Astrocyte (in vitro differentiated cells and primary cell): ENCODE measurements around the gene CPT2. TPM values are rescaled to one million over a fixed set of nuclear protein-coding genes. Genes with fewer than 3 reads are reported as not detected.

Experiments
- DNase-seq: peaks from one replicate; pipeline ENCODE4 v3.0.0-alpha.2; 2010; ENCODE audit warnings: low read depth
- FAIRE-seq: peaks from 2 replicates; lab custom pipeline; 2011; peaks lifted over from hg19 to GRCh38; lab: Jason Lieb, UNC
- H2AFZ ChIP-seq: 2 replicates; pipeline ENCODE4 v1.6.0; 2012; ENCODE audit warnings: low read depth, low read length, inconsistent platforms
- H3K27ac ChIP-seq: 2 replicates; pipeline ENCODE4 v1.5.1; 2011; ENCODE audit warnings: low read depth, low read length, inconsistent platforms
- H3K27me3 ChIP-seq: 2 replicates; pipeline ENCODE4 v1.6.0; 2011; ENCODE audit warnings: low read length, inconsistent platforms; ENCODE audit not compliant: insufficient read depth
- H3K36me3 ChIP-seq: 2 replicates; pipeline ENCODE4 v1.5.1; 2011; ENCODE audit warnings: low read length, inconsistent platforms; ENCODE audit not compliant: insufficient read depth
- H3K4me1 ChIP-seq: 2 replicates; pipeline ENCODE4 v1.5.1; 2011; ENCODE audit warnings: low read length, inconsistent platforms; ENCODE audit not compliant: insufficient read depth
- H3K4me2 ChIP-seq: 2 replicates; pipeline ENCODE4 v1.6.0; 2012; ENCODE audit warnings: low read length, inconsistent platforms
- H3K4me3 ChIP-seq: 2 replicates; pipeline ENCODE4 v1.5.1; 2011; ENCODE audit warnings: low read depth, mild to moderate bottlenecking, low read length, inconsistent platforms; ENCODE audit not compliant: insufficient read depth
- H3K79me2 ChIP-seq: 2 replicates; pipeline ENCODE4 v1.6.0; 2012; ENCODE audit warnings: mild to moderate bottlenecking, low read length, inconsistent platforms; ENCODE audit not compliant: insufficient read depth
- H3K9ac ChIP-seq: 2 replicates; pipeline ENCODE4 v1.6.0; 2012; ENCODE audit warnings: mild to moderate bottlenecking, low read length, inconsistent platforms
- H3K9me3 ChIP-seq: 2 replicates; pipeline ENCODE4 v1.5.1; 2012; ENCODE audit warnings: low read depth, mild to moderate bottlenecking, low read length, inconsistent platforms; ENCODE audit not compliant: insufficient read depth
- H4K20me1 ChIP-seq: 2 replicates; pipeline ENCODE4 v1.6.0; 2012; ENCODE audit warnings: low read length, inconsistent platforms; ENCODE audit not compliant: insufficient read depth
- H3K27ac Mint-ChIP-seq: one replicate; pipeline ENCODE4 v1.8.0; 2021; ENCODE audit warnings: mild to moderate bottlenecking, mixed read lengths; ENCODE audit not compliant: unreplicated experiment
- H3K27me3 Mint-ChIP-seq: one replicate; pipeline ENCODE4 v1.8.0; 2021; ENCODE audit warnings: low read depth, mixed read lengths; ENCODE audit not compliant: unreplicated experiment
- H3K36me3 Mint-ChIP-seq: one replicate; pipeline ENCODE4 v1.8.0; 2021; ENCODE audit warnings: low read depth, mixed read lengths; ENCODE audit not compliant: unreplicated experiment
- H3K4me1 Mint-ChIP-seq: one replicate; pipeline ENCODE4 v1.8.0; 2021; ENCODE audit warnings: low read depth, mixed read lengths; ENCODE audit not compliant: unreplicated experiment
- H3K4me3 Mint-ChIP-seq: one replicate; pipeline ENCODE4 v1.8.0; 2021; ENCODE audit warnings: mild to moderate bottlenecking, moderate library complexity, mixed read lengths; ENCODE audit not compliant: unreplicated experiment
- H3K9me3 Mint-ChIP-seq: one replicate; pipeline ENCODE4 v1.8.0; 2021; ENCODE audit warnings: mild to moderate bottlenecking, mixed read lengths; ENCODE audit not compliant: unreplicated experiment
- CTCF ChIP-seq: IDR thresholded peaks from 2 replicates; pipeline ENCODE4 v1.5.1; 2011; ENCODE audit warnings: low read depth, mild to moderate bottlenecking, inconsistent platforms, low read length, moderate library complexity; ENCODE audit not compliant: insufficient read depth
- EZH2 ChIP-seq: IDR thresholded peaks from 2 replicates; pipeline ENCODE4 v1.6.1; 2012; ENCODE audit warnings: mild to moderate bottlenecking, low read length, inconsistent platforms; ENCODE audit not compliant: insufficient read depth
- total RNA-seq: library from RNA; stranded (reverse); gene quantifications from 2 replicates; pipeline ENCODE4 v1.2.1, GENCODE V29; 2021

Gene CPT2
- total RNA-seq, 1 donor from 2014 or later, result 10.4 TPM

DNA sequence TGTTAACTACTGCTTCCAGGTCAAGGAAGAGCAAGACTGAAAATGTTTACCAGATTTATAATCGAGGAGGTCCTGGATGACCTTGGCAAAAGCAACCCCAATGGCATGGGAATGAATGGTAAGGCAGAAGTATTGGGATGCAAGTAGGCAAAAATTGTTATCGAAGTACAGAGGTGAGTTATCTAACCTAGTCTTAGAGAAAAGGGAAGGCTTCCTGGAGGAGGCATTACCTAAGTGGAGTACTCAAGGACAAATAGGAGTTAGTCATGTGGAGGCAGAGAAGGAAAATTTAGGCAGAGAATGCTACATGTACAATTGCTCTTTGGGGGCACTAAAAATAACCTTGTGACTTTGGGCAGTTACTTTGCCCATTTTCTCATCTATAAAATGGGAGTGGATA lies 45.2 kb downstream of the CPT2 start:
- no peaks in the 10 kb centered on the region for H3K9me3 ChIP-seq
- no peak overlapping the region for H3K4me2 ChIP-seq
- Mint-ChIP-seq H3K27me3 (no peaks in the 10 kb centered on the region), H3K36me3 (no peaks in the 10 kb centered on the region), H3K4me1 (peaks cover 8% of the 10 kb centered on the region), H3K4me3 (no peak overlapping the region), H3K27ac (no peak overlapping the region), H3K9me3 (no peaks in the 10 kb centered on the region)
- DNase-seq (no peak), FAIRE-seq (no peak)
- TF ChIP-seq CTCF (no peak), EZH2 (no peak)
- H3K9ac ChIP-seq, result no peak overlapping the region
- peaks cover 9% of the 10 kb centered on the region for H3K4me1 ChIP-seq
- H3K36me3 ChIP-seq, result peaks cover 3% of the 10 kb centered on the region
- no peak overlapping the region for H2AFZ ChIP-seq
- H3K27me3 ChIP-seq, result no peaks in the 10 kb centered on the region
- no peak overlapping the region for H3K27ac ChIP-seq
- no peak overlapping the region for H3K4me3 ChIP-seq
- no peaks in the 10 kb centered on the region for H4K20me1 ChIP-seq
- H3K79me2 ChIP-seq, result peaks cover 16% of the 10 kb centered on the region

- H3K36me3 ChIP-seq, result peaks cover 3% of the 10 kb centered on the region
- TF ChIP-seq CTCF, result no peak
- no peak for TF ChIP-seq EZH2
- DNase-seq (no peak), FAIRE-seq (no peak)
- H3K27me3 ChIP-seq, result no peaks in the 10 kb centered on the region
- H3K9me3 Mint-ChIP-seq, result no peaks in the 10 kb centered on the region
- H3K9ac ChIP-seq, result no peak overlapping the region
- H4K20me1 ChIP-seq, result no peaks in the 10 kb centered on the region
- H3K4me3 Mint-ChIP-seq, result no peak overlapping the region
- H3K4me2 ChIP-seq, result no peak overlapping the region
- no peak overlapping the region for H3K4me3 ChIP-seq
- H3K4me1 ChIP-seq, result peaks cover 6% of the 10 kb centered on the region
- no peak overlapping the region for H2AFZ ChIP-seq
- peaks cover 6% of the 10 kb centered on the region for H3K4me1 Mint-ChIP-seq
- H3K36me3 Mint-ChIP-seq, result no peaks in the 10 kb centered on the region
- peaks cover 10% of the 10 kb centered on the region for H3K79me2 ChIP-seq
- no peak overlapping the region for H3K27ac ChIP-seq
- H3K9me3 ChIP-seq, result no peaks in the 10 kb centered on the region
- no peak overlapping the region for H3K27ac Mint-ChIP-seq
- no peaks in the 10 kb centered on the region for H3K27me3 Mint-ChIP-seq
Observed at GRCh38 chr1:53242381-53242780, 45.8 kb downstream of the CPT2 start.

DNA sequence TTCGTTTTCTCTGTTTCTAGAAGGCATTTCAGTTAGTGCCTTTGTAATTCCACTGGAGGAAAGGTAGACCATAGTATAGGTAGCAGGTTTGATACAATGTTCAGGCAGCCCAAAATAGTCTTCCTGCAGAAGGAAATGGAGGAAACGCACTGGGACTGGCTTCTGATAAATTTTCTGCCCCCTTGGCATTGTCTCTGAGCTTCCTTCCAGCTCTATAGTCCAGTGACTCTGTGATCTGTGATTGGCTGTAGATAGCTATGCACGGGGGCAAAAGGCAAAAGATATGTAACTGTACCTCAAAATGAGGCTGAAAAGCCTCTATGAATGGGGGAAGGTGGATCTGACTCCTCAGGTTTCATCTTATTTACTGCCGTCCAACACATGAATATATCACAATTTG lies 47.5 kb downstream of the CPT2 start:
- Histone ChIP-seq H3K27me3 (no peaks in the 10 kb centered on the region), H3K4me2 (no peak overlapping the region), H3K4me3 (no peak overlapping the region), H3K9me3 (no peaks in the 10 kb centered on the region), H3K36me3 (peaks cover 11% of the 10 kb centered on the region), H3K9ac (no peak overlapping the region), H2AFZ (no peak overlapping the region), H3K27ac (no peak overlapping the region), H3K79me2 (no peaks in the 10 kb centered on the region), H3K4me1 (peaks cover under 1% of the 10 kb centered on the region), H4K20me1 (no peaks in the 10 kb centered on the region)
- no peak for DNase-seq
- TF ChIP-seq CTCF (no peak), EZH2 (no peak)
- H3K27ac Mint-ChIP-seq, result no peak overlapping the region
- no peak for FAIRE-seq
- H3K9me3 Mint-ChIP-seq, result no peaks in the 10 kb centered on the region
- H3K27me3 Mint-ChIP-seq, result no peaks in the 10 kb centered on the region
- peaks cover 2% of the 10 kb centered on the region for H3K36me3 Mint-ChIP-seq
- H3K4me3 Mint-ChIP-seq, result no peak overlapping the region
- H3K4me1 Mint-ChIP-seq, result peaks cover 2% of the 10 kb centered on the region
